CD8-positive, alpha-beta memory T cell (primary cell): ENCODE results near the gene HPD. TPM values are rescaled to one million over a fixed set of nuclear protein-coding genes. Genes with fewer than 3 reads are reported as not detected.
A peak's percentile ranks its signal among the peaks of the same experiment; 100 is the strongest.

ENCODE experiments used
- CTCF ChIA-PET: fragments of 350-600 bp; sonication (Branson Sonifier 250); formaldehyde crosslinking; loops from one replicate; lab custom pipeline; 2021; ENCODE audit warnings: antibody characterized with exemption; lab: Charles Lee
- POLR2A ChIA-PET: fragments of 350-600 bp; sonication (Branson Sonifier 250); formaldehyde crosslinking; loops from one replicate; lab custom pipeline; 2021; ENCODE audit warnings: antibody characterized with exemption; lab: Charles Lee
- DNase-seq, 5 donors: peaks; one replicate each; pipeline versions ENCODE4 v3.0.0 to v3.0.0-alpha.2; 2020 to 2022; ENCODE audit warnings: mixed read lengths in 1 of 5
- H3K27ac ChIP-seq: one replicate; pipeline ENCODE4 v1.7.0; 2013; ENCODE audit warnings: low read depth, mild to moderate bottlenecking, low read length, moderate library complexity
- H3K27me3 ChIP-seq: 2 replicates; pipeline ENCODE4 v1.7.0; 2013; ENCODE audit warnings: low read length, mild to moderate bottlenecking; ENCODE audit not compliant: insufficient read depth, poor library complexity, severe bottlenecking
- H3K36me3 ChIP-seq: 2 replicates; pipeline ENCODE4 v1.7.0; 2013; ENCODE audit warnings: mild to moderate bottlenecking, low read length, moderate library complexity; ENCODE audit not compliant: insufficient read depth
- H3K4me1 ChIP-seq: 2 replicates; pipeline ENCODE4 v1.7.0; 2013; ENCODE audit warnings: mild to moderate bottlenecking, low read length, moderate library complexity; ENCODE audit not compliant: insufficient read depth
- H3K4me3 ChIP-seq: 2 replicates; pipeline ENCODE4 v1.7.0; 2013; ENCODE audit warnings: mild to moderate bottlenecking, low read length
- H3K9me3 ChIP-seq: 2 replicates; pipeline ENCODE4 v1.7.0; 2013; ENCODE audit warnings: mild to moderate bottlenecking, low read length
- H3K27ac Mint-ChIP-seq, 8 donors: one replicate each; pipeline ENCODE4 v1.8.0; 2020 to 2021; ENCODE audit warnings: mixed read lengths in 8 of 8, mild to moderate bottlenecking in 6 of 8, inconsistent platforms in 3 of 8, moderate library complexity in 3 of 8
- H3K27me3 Mint-ChIP-seq, 2 donors: one replicate each; pipeline ENCODE4 v1.8.0; 2020 to 2021; ENCODE audit warnings: mixed read lengths in 2 of 2, mild to moderate bottlenecking in 1 of 2, moderate library complexity in 1 of 2
- H3K36me3 Mint-ChIP-seq, 3 donors: one replicate each; pipeline ENCODE4 v1.8.0; 2020 to 2021; ENCODE audit warnings: mixed read lengths in 3 of 3, inconsistent platforms in 1 of 3, mild to moderate bottlenecking in 1 of 3
- H3K4me1 Mint-ChIP-seq, 3 donors: one replicate each; pipeline ENCODE4 v1.8.0; 2020 to 2021; ENCODE audit warnings: mixed read lengths in 3 of 3, inconsistent platforms in 1 of 3, mild to moderate bottlenecking in 1 of 3
- H3K4me3 Mint-ChIP-seq, 7 donors: one replicate each; pipeline ENCODE4 v1.8.0; 2020 to 2021; ENCODE audit warnings: mixed read lengths in 7 of 7, mild to moderate bottlenecking in 6 of 7, moderate library complexity in 4 of 7, inconsistent platforms in 2 of 7
- H3K9me3 Mint-ChIP-seq, 5 donors: one replicate each; pipeline ENCODE4 v1.8.0; 2020 to 2022; ENCODE audit warnings: mixed read lengths in 5 of 5, mild to moderate bottlenecking in 3 of 5, moderate library complexity in 2 of 5, inconsistent platforms in 1 of 5
- polyA plus RNA-seq: library from polyadenylated mRNA; unstranded; fragments of 300-500 nt; fragmentation: Illumina TruSeq; gene quantifications from one replicate; pipeline ENCODE4 v1.2.3, GENCODE V29; 2021
- total RNA-seq, 2 experiments: library from RNA; stranded (reverse); gene quantifications; one replicate each; pipeline ENCODE4 v1.2.3, GENCODE V29; 2021

HPD gene
- total and polyA plus RNA-seq, 3 experiments from 2014 or later: not detected

GRCh38 chr12:121808623-121809022 lies 50.0 kb downstream of the HPD start:
- no peak overlapping the region for H3K4me3 ChIP-seq
- peaks cover 48% of the 10 kb centered on the region for H3K4me1 ChIP-seq
- POLR2A ChIA-PET: interaction anchor here (5.5 to 9.1 kb wide), 2 partner anchors 10 to 16 kb away, joined by 235 to 277 read pairs; partner anchors contain the start of genes RHOF and SETD1B
- H3K4me1 Mint-ChIP-seq: peaks cover 42 to 72% (median 57%) of the 10 kb centered on the region in 3 donors
- peak overlapping the region in 6 of 8 donors; percentile 26 to 82 (median 46) for H3K27ac Mint-ChIP-seq
- H3K27me3 Mint-ChIP-seq: peaks cover 0 to 3% of the 10 kb centered on the region in 2 donors
- H3K36me3 ChIP-seq: peaks cover 33% of the 10 kb centered on the region
- H3K36me3 Mint-ChIP-seq: peaks cover 0 to 74% (median 10%) of the 10 kb centered on the region in 3 donors
- H3K9me3 ChIP-seq: no peaks in the 10 kb centered on the region
- H3K4me3 Mint-ChIP-seq: peak overlapping the region in 4 of 7 donors; percentile 25 to 64 (median 50)
- no peak overlapping the region for H3K27ac ChIP-seq
- H3K9me3 Mint-ChIP-seq: no peaks in the 10 kb centered on the region
- CTCF ChIA-PET: interaction anchor here (1.0 to 38.2 kb wide), 3 partner anchors 26 to 30 kb away, joined by 3 to 1908 read pairs (median 3); partner anchors contain the start of genes RHOF and SETD1B
- DNase-seq: no peak
- no peaks in the 10 kb centered on the region for H3K27me3 ChIP-seq

DNA sequence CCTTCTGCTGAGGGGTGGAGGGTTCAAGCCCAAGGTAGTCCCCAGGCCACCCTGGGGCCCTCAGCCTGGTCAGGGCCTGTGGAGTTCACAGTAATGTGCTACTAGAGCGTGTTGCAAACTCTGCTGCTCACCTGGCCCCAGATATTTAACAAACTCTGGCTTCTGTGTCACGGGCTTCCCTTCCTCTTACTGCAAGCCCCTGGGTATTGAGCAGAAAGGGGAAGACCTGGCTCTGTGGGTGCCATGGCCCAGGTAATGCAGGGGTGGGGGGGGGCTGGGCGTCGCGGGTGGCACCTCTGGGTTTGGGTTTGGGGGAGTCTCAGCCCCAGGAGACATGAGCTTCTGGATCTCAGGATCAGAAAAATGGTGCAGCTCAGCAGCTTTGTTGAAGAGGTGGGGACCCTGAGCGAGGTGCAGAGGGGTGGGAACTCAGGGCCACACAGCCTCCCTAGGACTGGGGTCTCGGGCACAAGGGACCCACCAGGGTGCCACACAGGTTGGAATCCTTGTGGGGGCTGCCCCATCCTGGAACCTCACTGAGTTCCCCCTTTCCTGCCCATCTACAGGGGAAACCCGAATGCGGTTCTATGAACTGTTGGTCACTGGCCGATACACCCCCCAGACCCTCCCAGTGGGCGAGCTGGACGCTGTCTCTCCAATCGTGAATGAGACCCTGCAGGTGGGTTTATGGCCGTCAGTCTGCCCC lies 50.9 kb downstream of the HPD start:
- Histone ChIP-seq H3K36me3 (peaks cover 33% of the 10 kb centered on the region), H3K9me3 (no peaks in the 10 kb centered on the region), H3K4me3 (no peak overlapping the region), H3K27me3 (no peaks in the 10 kb centered on the region), H3K27ac (no peak overlapping the region), H3K4me1 (peaks cover 40% of the 10 kb centered on the region)
- peak overlapping the region in 6 of 8 donors; percentile 17 to 85 (median 63) for H3K27ac Mint-ChIP-seq
- ChIA-PET CTCF (interaction anchor here (1.3 to 38.2 kb wide), 3 partner anchors 25 to 108 kb away, joined by 3 to 1908 read pairs (median 3); partner anchors contain the start of genes RHOF and SETD1B), POLR2A (interaction anchor here (1.0 to 9.1 kb wide), 3 partner anchors 8 to 15 kb away, joined by 3 to 235 read pairs (median 13); partner anchors contain the start of gene RHOF)
- H3K36me3 Mint-ChIP-seq: peaks cover 0 to 70% (median 9%) of the 10 kb centered on the region in 3 donors
- no peaks in the 10 kb centered on the region for H3K9me3 Mint-ChIP-seq
- DNase-seq: no peak
- H3K4me3 Mint-ChIP-seq: peak overlapping the region; percentile 11 to 97 (median 86)
- H3K27me3 Mint-ChIP-seq: peaks cover 0 to 1% of the 10 kb centered on the region in 2 donors
- H3K4me1 Mint-ChIP-seq: peaks cover 35 to 64% (median 53%) of the 10 kb centered on the region in 3 donors

DNA sequence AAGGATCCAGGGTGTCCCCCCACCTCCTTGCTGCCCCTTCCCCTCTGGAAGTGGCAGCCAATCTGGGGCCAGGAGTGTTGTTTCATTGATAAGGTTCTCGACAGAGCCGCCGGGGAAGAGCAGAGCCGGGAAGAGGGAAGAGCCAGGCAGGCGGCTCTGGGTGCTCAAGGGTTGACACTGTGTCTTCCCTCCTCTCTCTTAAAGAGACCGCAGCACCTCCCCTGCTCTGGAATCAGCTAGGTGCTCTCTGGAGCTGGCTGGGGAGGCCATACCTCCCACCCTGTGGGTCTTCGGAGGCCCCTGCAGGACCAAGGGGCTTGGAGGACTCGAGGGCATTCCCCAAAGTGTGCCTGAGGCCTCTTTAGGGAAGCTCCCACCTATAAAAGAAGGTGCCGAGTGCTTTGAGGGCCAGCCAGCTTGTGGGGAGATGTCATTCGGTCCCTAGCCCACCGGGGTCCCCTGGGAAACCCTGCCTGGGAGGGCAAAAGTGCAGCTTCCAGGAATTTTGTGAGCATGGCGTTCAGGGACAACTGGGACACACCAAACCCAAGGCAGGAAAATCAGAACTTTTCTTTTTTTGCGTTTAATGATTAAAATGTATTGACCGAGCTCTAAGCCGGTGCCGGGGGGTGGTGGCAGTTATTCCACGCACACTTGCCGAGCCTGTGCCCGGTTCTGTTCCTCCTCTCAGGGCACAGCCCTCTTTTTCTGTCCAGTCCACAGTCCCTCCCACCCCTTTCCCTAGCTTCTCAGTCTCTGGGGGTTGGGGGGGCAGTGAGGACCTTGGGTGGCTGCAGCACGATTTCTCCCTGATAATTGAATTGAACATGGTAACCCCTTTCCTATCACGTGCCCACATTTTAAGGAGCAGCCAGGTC lies 51.9 kb downstream of the HPD start:
- H3K36me3 Mint-ChIP-seq: peaks cover 0 to 71% (median 9%) of the 10 kb centered on the region in 3 donors
- peaks cover 32% of the 10 kb centered on the region for H3K4me1 ChIP-seq
- peak overlapping the region; percentile 66 for H3K27ac ChIP-seq
- no peaks in the 10 kb centered on the region for H3K27me3 ChIP-seq
- H3K27me3 Mint-ChIP-seq: peaks cover 0 to 1% of the 10 kb centered on the region in 2 donors
- ChIA-PET CTCF (interaction anchor here (1.3 to 38.2 kb wide), 2 partner anchors 24 to 107 kb away, joined by 3 to 1908 read pairs; partner anchors contain the start of genes RHOF and SETD1B), POLR2A (interaction anchor here (0.6 to 9.1 kb wide), 7 partner anchors 9 to 467 kb away, joined by 3 to 235 read pairs (median 4); partner anchors contain the start of genes ORAI1 and RHOF)
- H3K27ac Mint-ChIP-seq: peak overlapping the region; percentile 91 to 99 (median 98)
- peaks cover 33 to 56% (median 51%) of the 10 kb centered on the region in 3 donors for H3K4me1 Mint-ChIP-seq
- H3K9me3 Mint-ChIP-seq: no peaks in the 10 kb centered on the region
- peaks cover 33% of the 10 kb centered on the region for H3K36me3 ChIP-seq
- no peaks in the 10 kb centered on the region for H3K9me3 ChIP-seq
- no peak for DNase-seq
- peak overlapping the region; percentile 93 to 100 (median 97) for H3K4me3 Mint-ChIP-seq
- H3K4me3 ChIP-seq: peak overlapping the region; percentile 90

DNA sequence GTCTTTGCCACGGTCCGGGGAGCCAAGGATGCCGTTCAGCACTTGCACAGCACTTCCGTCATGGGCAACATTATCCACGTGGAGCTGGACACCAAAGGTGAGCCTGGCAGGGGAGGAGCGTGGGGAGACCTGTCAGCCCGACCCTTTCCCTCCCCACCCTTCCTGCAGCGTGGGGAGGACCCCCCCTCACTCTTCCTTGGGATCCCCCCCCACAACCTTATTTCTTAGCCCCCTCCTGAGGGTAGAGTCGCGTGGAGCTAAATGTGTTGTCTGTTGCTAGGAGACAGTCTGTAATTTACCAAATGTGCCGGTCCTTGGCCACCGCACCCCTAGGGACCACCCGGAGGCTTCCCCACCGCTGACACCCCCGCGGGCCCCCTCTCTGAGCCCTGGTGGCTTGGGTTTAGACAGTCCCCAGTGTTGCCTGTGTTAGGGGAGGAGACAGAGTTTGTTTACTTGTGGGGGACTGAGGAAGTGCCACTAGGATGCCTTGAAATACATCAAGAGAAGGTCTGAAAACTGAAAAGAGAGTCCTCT lies 52.6 kb downstream of the HPD start:
- peak in 3 of 5 donors; percentile 57 to 76 (median 75) for DNase-seq
- POLR2A ChIA-PET: interaction anchor here (0.6 to 9.1 kb wide), 9 partner anchors 8 to 466 kb away, joined by 3 to 235 read pairs (median 4); partner anchors contain the start of genes ORAI1, RHOF and TMEM120B

DNA sequence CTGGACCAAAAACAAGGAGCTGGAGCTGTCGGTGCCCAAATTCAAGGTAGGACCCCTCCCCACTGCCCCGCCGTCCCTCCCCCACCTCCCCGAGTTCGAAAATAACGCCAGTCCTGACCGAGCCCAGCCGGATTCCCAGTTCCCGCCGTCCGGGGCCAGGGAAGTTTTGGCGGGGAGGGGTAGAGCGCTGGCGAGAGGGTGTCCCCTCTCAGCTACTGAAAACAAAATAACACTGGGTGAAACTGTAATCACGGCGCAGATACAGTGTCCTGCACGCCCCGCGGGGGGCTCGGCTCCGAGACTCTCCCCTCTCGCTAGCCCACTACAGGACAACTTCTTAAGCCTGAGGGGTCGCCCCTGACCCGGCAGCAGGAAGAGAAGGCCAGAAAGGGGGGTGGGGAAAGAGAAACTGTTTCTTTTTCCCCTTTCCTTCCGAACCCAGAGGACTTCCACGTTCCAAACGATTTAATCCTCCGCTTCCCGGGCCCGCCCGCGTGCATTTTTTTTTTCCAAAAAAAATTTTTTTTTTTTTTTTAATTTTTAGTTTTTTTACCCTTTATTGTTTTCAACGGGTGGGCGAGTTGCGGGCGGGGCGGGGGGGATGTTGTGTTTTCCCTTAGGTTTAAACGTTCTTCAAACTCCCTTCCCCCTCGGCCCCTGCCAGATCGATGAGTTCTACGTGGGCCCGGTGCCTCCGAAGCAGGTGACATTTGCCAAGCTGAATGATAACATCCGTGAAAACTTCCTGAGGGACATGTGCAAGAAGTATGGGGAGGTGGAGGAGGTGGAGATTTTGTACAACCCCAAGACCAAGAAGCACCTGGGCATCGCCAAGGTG lies 53.3 kb downstream of the HPD start:
- Histone ChIP-seq H3K4me3 (peak overlapping the region; percentile 90), H3K9me3 (no peaks in the 10 kb centered on the region), H3K27ac (peak overlapping the region; percentile 75), H3K27me3 (no peaks in the 10 kb centered on the region), H3K4me1 (peaks cover 18% of the 10 kb centered on the region), H3K36me3 (peaks cover 25% of the 10 kb centered on the region)
- Mint-ChIP-seq H3K4me3 (peak overlapping the region; percentile 93 to 100 (median 97)), H3K27me3 (peaks cover 0 to 1% of the 10 kb centered on the region in 2 donors), H3K36me3 (peaks cover 0 to 70% (median 11%) of the 10 kb centered on the region in 3 donors), H3K4me1 (peaks cover 23 to 43% (median 42%) of the 10 kb centered on the region in 3 donors), H3K27ac (peak overlapping the region; percentile 75 to 99 (median 98)), H3K9me3 (no peaks in the 10 kb centered on the region)
- ChIA-PET POLR2A (interaction anchor here (0.5 to 9.1 kb wide), 7 partner anchors 12 to 509 kb away, joined by 3 to 235 read pairs (median 4); partner anchors contain the start of genes CAMKK2, RHOF and TMEM120B), CTCF (interaction anchor here (38.2 kb wide), 1 partner anchor 23 kb away, joined by 1908 read pairs; the partner anchor contains the start of genes RHOF and SETD1B)
- DNase-seq: peak in 1 of 5 donors; percentile 43

More for the DNA sequence above, 52.6 kb downstream of the HPD start:
- H3K36me3 Mint-ChIP-seq: peaks cover 0 to 74% (median 11%) of the 10 kb centered on the region in 3 donors
- H3K36me3 ChIP-seq: peaks cover 32% of the 10 kb centered on the region
- H3K27ac ChIP-seq: peak overlapping the region; percentile 66
- H3K9me3 Mint-ChIP-seq: no peaks in the 10 kb centered on the region
- H3K27me3 Mint-ChIP-seq: peaks cover 0 to 1% of the 10 kb centered on the region in 2 donors
- H3K27me3 ChIP-seq: no peaks in the 10 kb centered on the region
- H3K4me1 Mint-ChIP-seq: peaks cover 28 to 49% (median 49%) of the 10 kb centered on the region in 3 donors
- peak overlapping the region; percentile 91 to 99 (median 98) for H3K27ac Mint-ChIP-seq
- peaks cover 25% of the 10 kb centered on the region for H3K4me1 ChIP-seq
- H3K4me3 Mint-ChIP-seq: peak overlapping the region; percentile 93 to 100 (median 97)
- peak overlapping the region; percentile 90 for H3K4me3 ChIP-seq
- H3K9me3 ChIP-seq: no peaks in the 10 kb centered on the region
- CTCF ChIA-PET: interaction anchor here (38.2 kb wide), 1 partner anchor 24 kb away, joined by 1908 read pairs; the partner anchor contains the start of genes RHOF and SETD1B

DNA sequence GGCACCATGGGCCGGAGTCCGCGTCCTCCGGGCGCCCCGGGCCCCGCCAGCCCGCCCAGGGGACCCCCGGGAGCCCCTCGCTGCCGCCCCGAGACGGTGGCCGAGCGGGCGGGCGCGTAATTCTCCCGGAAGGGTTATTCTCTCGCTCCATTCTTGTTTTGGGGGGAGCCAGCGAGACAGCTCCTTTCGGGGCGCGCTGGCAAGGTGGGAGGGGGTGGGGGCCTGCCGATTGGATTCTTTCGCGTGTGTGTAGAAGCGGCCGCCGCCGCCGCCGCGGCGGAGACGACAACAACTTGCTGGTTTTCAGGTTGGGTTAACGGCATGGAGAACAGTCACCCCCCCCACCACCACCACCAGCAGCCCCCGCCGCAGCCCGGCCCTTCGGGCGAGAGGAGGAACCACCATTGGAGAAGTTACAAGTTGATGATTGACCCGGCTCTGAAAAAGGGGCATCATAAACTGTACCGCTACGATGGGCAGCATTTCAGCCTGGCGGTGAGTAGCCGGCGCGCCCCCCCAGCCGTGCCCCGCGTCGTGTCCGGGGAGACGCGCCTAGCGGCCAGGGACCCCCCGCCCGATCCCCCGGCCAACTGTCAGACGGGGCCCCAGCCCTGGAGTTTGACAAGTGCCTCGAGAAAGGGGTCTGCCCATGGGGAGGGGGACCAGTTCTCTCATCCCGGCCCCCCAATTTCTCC lies 54.1 kb downstream of the HPD start:
- peak; percentile 48 to 82 (median 62) for DNase-seq

More for the DNA sequence above, 54.1 kb downstream of the HPD start:
- peak overlapping the region; percentile 93 to 100 (median 97) for H3K4me3 Mint-ChIP-seq
- H3K4me1 Mint-ChIP-seq: peaks cover 23 to 40% (median 37%) of the 10 kb centered on the region in 3 donors
- H3K27me3 ChIP-seq: no peaks in the 10 kb centered on the region
- peak overlapping the region; percentile 92 to 99 (median 96) for H3K27ac Mint-ChIP-seq
- H3K36me3 Mint-ChIP-seq: peaks cover 0 to 66% (median 9%) of the 10 kb centered on the region in 3 donors
- H3K27ac ChIP-seq: peak overlapping the region; percentile 75
- H3K36me3 ChIP-seq: peaks cover 20% of the 10 kb centered on the region
- H3K9me3 Mint-ChIP-seq: no peaks in the 10 kb centered on the region
- H3K9me3 ChIP-seq: no peaks in the 10 kb centered on the region
- H3K4me1 ChIP-seq: peaks cover 18% of the 10 kb centered on the region
- ChIA-PET POLR2A (interaction anchor here (0.6 to 12.2 kb wide), 17 partner anchors 7 to 902 kb away, joined by 3 to 277 read pairs (median 4); partner anchors contain the start of genes DIABLO, MLXIP, ORAI1 and PSMD9), CTCF (interaction anchor here (38.2 to 44.0 kb wide), 2 partner anchors 4 to 22 kb away, joined by 1908 read pairs; partner anchors contain the start of genes RHOF and SETD1B)
- H3K27me3 Mint-ChIP-seq: peaks cover 0 to 1% of the 10 kb centered on the region in 2 donors
- peak overlapping the region; percentile 78 for H3K4me3 ChIP-seq
